ENCODE data around the gene PTP4A1. TPM values are rescaled to one million over a fixed set of nuclear protein-coding genes. Genes with fewer than 3 reads are reported as not detected.

PTP4A1 gene
- total RNA-seq, 1 donor from 2014 or later: 31.3 TPM

DNA sequence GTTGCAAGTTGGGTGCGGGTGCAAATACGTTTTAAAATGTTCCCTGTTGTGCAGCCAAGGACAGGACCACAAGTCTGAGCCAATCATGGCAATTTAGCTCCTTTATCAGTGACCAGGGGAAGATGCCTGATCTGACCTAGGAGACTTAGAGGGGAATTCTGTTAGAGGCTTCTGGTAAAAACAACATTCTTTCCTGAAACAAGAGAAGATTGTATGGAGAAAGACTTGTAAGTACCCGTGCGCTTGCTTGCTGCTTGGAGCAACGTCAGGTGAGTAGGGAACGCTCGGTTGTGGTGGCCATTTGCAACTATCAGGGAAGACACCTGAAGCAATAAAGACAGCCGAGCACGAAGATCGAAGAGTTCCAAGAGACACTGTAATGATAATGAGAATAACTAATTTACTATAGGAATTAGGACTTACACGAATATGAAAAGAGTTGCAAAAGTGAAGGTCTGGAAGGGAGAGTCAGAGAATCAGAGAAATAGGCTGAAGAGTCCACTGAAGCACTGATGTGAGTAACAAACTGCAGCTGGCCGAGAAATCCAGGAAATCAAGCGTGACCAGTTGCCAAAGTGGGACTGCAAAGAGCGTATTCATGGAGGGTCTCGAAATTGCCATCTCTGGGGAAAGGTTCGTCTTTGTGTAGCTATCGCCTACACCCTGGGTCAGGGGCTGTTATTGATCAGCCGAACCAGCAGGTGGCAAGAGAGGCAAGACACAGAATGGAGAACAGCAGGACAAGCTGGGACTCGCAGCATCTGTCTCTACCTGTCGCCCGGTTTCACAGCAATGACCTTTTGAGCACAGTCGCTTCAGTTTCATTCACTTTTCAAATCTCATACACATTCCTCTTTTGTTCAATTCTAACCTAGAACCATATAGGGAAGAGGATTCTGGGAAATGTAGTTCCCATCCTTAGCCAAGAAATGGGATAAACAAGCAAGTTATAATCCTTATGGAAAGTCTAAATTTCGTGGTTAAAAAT, 26.1 kb downstream of the PTP4A1 start:
- H3K27ac ChIP-seq: no peak overlapping the region
- peaks cover 3% of the 10 kb centered on the region for H3K4me1 ChIP-seq
- H3K4me1 Mint-ChIP-seq: peaks cover 10% of the 10 kb centered on the region
- no peaks in the 10 kb centered on the region for H3K79me2 ChIP-seq (ENCODE audit: low read depth)
- H3K4me2 ChIP-seq: peak overlapping the region; percentile 81
- H3K9ac ChIP-seq: peak overlapping the region; percentile 29
- peak overlapping the region; percentile 70 for H3K4me3 ChIP-seq
- H3K27me3 Mint-ChIP-seq (ENCODE audit: insufficient read depth, low read depth): peaks cover 2% of the 10 kb centered on the region
- H3K9me3 ChIP-seq (ENCODE audit: low read depth): no peaks in the 10 kb centered on the region
- H4K20me1 ChIP-seq (ENCODE audit: low read depth): no peaks in the 10 kb centered on the region
- H2AFZ ChIP-seq (replicated peaks): peak overlapping the region; percentile 100
- H3K27me3 ChIP-seq: no peaks in the 10 kb centered on the region
- TF ChIP-seq EZH2phosphoT487 (IDR thresholded peaks at IDR 0.05) (no peak), EZH2 (IDR thresholded peaks at IDR 0.05) (no peak)
- TF ChIP-seq, protein P1, sequence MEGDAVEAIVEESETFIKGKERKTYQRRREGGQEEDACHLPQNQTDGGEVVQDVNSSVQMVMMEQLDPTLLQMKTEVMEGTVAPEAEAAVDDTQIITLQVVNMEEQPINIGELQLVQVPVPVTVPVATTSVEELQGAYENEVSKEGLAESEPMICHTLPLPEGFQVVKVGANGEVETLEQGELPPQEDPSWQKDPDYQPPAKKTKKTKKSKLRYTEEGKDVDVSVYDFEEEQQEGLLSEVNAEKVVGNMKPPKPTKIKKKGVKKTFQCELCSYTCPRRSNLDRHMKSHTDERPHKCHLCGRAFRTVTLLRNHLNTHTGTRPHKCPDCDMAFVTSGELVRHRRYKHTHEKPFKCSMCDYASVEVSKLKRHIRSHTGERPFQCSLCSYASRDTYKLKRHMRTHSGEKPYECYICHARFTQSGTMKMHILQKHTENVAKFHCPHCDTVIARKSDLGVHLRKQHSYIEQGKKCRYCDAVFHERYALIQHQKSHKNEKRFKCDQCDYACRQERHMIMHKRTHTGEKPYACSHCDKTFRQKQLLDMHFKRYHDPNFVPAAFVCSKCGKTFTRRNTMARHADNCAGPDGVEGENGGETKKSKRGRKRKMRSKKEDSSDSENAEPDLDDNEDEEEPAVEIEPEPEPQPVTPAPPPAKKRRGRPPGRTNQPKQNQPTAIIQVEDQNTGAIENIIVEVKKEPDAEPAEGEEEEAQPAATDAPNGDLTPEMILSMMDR (IDR thresholded peaks at IDR 0.05): peak; percentile 83
- peak overlapping the region; percentile 80 for H3K27ac Mint-ChIP-seq
- H3K4me3 Mint-ChIP-seq: peak overlapping the region; percentile 88
- H3F3A ChIP-seq (ENCODE audit: low read depth): peaks cover 5% of the 10 kb centered on the region
- H3K36me3 Mint-ChIP-seq: no peaks in the 10 kb centered on the region
- no peaks in the 10 kb centered on the region for H3K36me3 ChIP-seq
- H3K9me3 Mint-ChIP-seq: no peaks in the 10 kb centered on the region
- peak; percentile 83 for DNase-seq (ENCODE audit: low spot score)

DNA sequence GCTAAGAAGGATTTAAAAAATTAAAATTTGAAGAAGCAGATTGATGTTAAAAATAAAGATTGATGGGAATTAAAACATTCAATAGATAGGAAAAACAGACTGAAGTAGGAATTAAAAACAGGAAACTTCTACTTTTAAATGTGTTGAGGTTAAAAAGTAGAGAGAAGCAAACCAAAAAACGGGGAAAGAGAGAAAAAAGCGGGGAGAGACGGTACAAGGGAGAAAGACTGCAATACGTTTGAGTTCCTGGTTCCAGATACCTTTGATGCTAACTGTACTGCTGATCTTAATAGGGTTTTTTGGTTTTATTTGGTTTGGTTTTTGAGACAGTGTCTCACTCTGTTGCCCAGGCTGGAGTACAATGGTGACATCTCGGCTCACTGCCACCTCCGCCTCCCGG, 27.0 kb downstream of the PTP4A1 start:
- Histone ChIP-seq H3K27me3 (no peaks in the 10 kb centered on the region), H3K4me2 (peak overlapping the region; percentile 81), H3K27ac (no peak overlapping the region), H3K36me3 (no peaks in the 10 kb centered on the region), H3K9me3 (ENCODE audit: low read depth) (no peaks in the 10 kb centered on the region), H3F3A (ENCODE audit: low read depth) (peaks cover 5% of the 10 kb centered on the region), H2AFZ (replicated peaks) (peak overlapping the region; percentile 100), H4K20me1 (ENCODE audit: low read depth) (no peaks in the 10 kb centered on the region), H3K4me3 (no peak overlapping the region), H3K79me2 (ENCODE audit: low read depth) (no peaks in the 10 kb centered on the region), H3K9ac (no peak overlapping the region), H3K4me1 (peaks cover 3% of the 10 kb centered on the region)
- Mint-ChIP-seq H3K27ac (no peak overlapping the region), H3K4me1 (peaks cover 10% of the 10 kb centered on the region), H3K27me3 (ENCODE audit: insufficient read depth, low read depth) (peaks cover 2% of the 10 kb centered on the region), H3K4me3 (peak overlapping the region; percentile 88), H3K36me3 (no peaks in the 10 kb centered on the region), H3K9me3 (no peaks in the 10 kb centered on the region)
- DNase-seq (ENCODE audit: low spot score): no peak
- TF ChIP-seq, protein P1 (IDR thresholded peaks at IDR 0.05): no peak
- no peak for TF ChIP-seq EZH2phosphoT487 (IDR thresholded peaks at IDR 0.05)

DNA sequence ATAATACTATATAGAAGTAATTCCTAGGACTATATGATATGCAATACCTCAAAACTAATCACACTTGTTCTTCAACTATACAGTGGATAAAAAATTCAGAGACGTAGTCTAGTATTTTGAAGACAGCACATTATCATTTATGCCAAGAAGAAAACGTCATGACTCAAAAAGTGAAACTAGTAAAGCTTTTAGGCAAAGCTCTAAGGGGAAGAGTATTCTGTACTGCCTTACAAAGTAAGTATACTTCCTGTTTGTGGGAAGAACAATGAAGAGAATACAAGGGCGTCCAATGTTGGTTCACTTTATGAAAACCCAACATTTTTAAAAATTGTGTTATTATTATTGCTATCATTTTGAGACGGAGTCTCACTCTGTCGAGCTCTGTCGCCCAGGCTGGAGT, 27.9 kb downstream of the PTP4A1 start:
- H2AFZ ChIP-seq (replicated peaks): no peak overlapping the region
- no peak overlapping the region for H3K27ac ChIP-seq
- no peaks in the 10 kb centered on the region for H3K9me3 ChIP-seq (ENCODE audit: low read depth)
- H3K9me3 Mint-ChIP-seq: no peaks in the 10 kb centered on the region
- no peak overlapping the region for H3K9ac ChIP-seq
- no peak overlapping the region for H3K27ac Mint-ChIP-seq
- H3K4me1 ChIP-seq: peaks cover 3% of the 10 kb centered on the region
- TF ChIP-seq, protein P1 (IDR thresholded peaks at IDR 0.05): no peak
- TF ChIP-seq EZH2phosphoT487 (IDR thresholded peaks at IDR 0.05) (no peak), EZH2 (IDR thresholded peaks at IDR 0.05) (no peak)
- H3K4me2 ChIP-seq: no peak overlapping the region
- H4K20me1 ChIP-seq (ENCODE audit: low read depth): no peaks in the 10 kb centered on the region
- peaks cover 2% of the 10 kb centered on the region for H3K27me3 Mint-ChIP-seq (ENCODE audit: insufficient read depth, low read depth)
- H3K4me1 Mint-ChIP-seq: peaks cover 10% of the 10 kb centered on the region
- H3K36me3 Mint-ChIP-seq: no peaks in the 10 kb centered on the region
- no peak overlapping the region for H3K4me3 ChIP-seq
- no peak for DNase-seq (ENCODE audit: low spot score)
- no peaks in the 10 kb centered on the region for H3K36me3 ChIP-seq
- H3F3A ChIP-seq (ENCODE audit: low read depth): peaks cover 5% of the 10 kb centered on the region
- H3K27me3 ChIP-seq: no peaks in the 10 kb centered on the region
- no peaks in the 10 kb centered on the region for H3K79me2 ChIP-seq (ENCODE audit: low read depth)
- no peak overlapping the region for H3K4me3 Mint-ChIP-seq
